ENCODE measurements around the gene SP7.

SP7 gene

GRCh38 chr12:53288322-53288721 lies 47.8 kb downstream of the SP7 start:
- H3K4me3 ChIP-seq (ENCODE audit: low read depth, low read length), result no peak overlapping the region
- no peak for TF ChIP-seq CTCF (IDR thresholded peaks at IDR 0.05; ENCODE audit: borderline replicate concordance, insufficient read depth, low read depth, low read length)

GRCh38 chr12:53287741-53288216 lies 48.4 kb downstream of the SP7 start:
- no peak overlapping the region for H3K4me3 ChIP-seq (ENCODE audit: low read depth, low read length)
- peak; percentile 63; the same call in 1 of the 2 replicates for TF ChIP-seq CTCF (IDR thresholded peaks at IDR 0.05; ENCODE audit: borderline replicate concordance, insufficient read depth, low read depth, low read length)

- H3K4me3 ChIP-seq (ENCODE audit: low read depth, low read length), result no peak overlapping the region
- no peak for TF ChIP-seq CTCF (IDR thresholded peaks at IDR 0.05; ENCODE audit: borderline replicate concordance, insufficient read depth, low read depth, low read length)
Measured at GRCh38 chr12:53286448-53286847, 49.7 kb downstream of the SP7 start.

- no peak for TF ChIP-seq CTCF (IDR thresholded peaks at IDR 0.05; ENCODE audit: borderline replicate concordance, insufficient read depth, low read depth, low read length)
- no peak overlapping the region for H3K4me3 ChIP-seq (ENCODE audit: low read depth, low read length)
Measured at GRCh38 chr12:53279888-53280498, 56.2 kb downstream of the SP7 start.

GRCh38 chr12:53279283-53279869 lies 56.8 kb downstream of the SP7 start:
- no peak overlapping the region for H3K4me3 ChIP-seq (ENCODE audit: low read depth, low read length)
- no peak for TF ChIP-seq CTCF (IDR thresholded peaks at IDR 0.05; ENCODE audit: borderline replicate concordance, insufficient read depth, low read depth, low read length)

GRCh38 chr12:53277981-53278380 lies 58.2 kb downstream of the SP7 start:
- no peak for TF ChIP-seq CTCF (IDR thresholded peaks at IDR 0.05; ENCODE audit: borderline replicate concordance, insufficient read depth, low read depth, low read length)
- H3K4me3 ChIP-seq (ENCODE audit: low read depth, low read length), result no peak overlapping the region

Data from GM12875 (cell line).